ENCODE data around the gene IL1RAPL1.

IL1RAPL1 gene

DNA sequence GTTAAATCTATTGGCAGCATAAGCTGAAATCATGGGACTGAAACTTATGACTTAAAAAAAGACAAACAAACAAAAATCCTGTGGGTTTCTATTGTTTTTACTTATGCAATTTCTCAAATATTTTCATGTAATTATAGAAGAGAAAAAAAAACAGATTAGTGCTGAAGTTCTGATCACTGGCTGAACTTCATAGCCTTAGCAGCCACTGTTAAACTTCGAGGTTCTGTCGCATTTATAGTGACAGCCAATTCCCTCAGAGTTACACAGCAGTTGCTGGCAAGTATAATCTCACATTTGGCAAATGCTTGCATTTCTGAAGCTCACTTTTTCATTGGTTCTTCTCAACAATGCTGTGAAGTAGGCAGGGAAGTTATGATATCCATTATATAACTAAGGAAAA, 879.2 kb downstream of the IL1RAPL1 start:
- no peak overlapping the region for H3K4me3 ChIP-seq (ENCODE audit: insufficient read length, low read depth)
- no peaks in the 10 kb centered on the region for H3K4me1 ChIP-seq (ENCODE audit: insufficient read depth, insufficient read length)
- no peaks in the 10 kb centered on the region for H3K9me3 ChIP-seq (ENCODE audit: insufficient read depth, low read length)
- H3K27me3 ChIP-seq (ENCODE audit: insufficient read depth, insufficient read length) = no peaks in the 10 kb centered on the region
- no peaks in the 10 kb centered on the region for H3K36me3 ChIP-seq (ENCODE audit: insufficient read depth, insufficient read length, low read length)
- DNase-seq (ENCODE audit: low read depth, low spot score) = no peak
- TF ChIP-seq SUZ12 (IDR thresholded peaks at IDR 0.05; ENCODE audit: extremely low read depth, insufficient read depth, insufficient read length) (no peak), ZNF274 (IDR thresholded peaks at IDR 0.05; ENCODE audit: low read depth, low read length) (no peak), YY1 (IDR thresholded peaks at IDR 0.05; ENCODE audit: insufficient read depth, insufficient read length) (no peak)
- H3K9ac ChIP-seq (ENCODE audit: insufficient read length, low read depth) = no peak overlapping the region

DNA sequence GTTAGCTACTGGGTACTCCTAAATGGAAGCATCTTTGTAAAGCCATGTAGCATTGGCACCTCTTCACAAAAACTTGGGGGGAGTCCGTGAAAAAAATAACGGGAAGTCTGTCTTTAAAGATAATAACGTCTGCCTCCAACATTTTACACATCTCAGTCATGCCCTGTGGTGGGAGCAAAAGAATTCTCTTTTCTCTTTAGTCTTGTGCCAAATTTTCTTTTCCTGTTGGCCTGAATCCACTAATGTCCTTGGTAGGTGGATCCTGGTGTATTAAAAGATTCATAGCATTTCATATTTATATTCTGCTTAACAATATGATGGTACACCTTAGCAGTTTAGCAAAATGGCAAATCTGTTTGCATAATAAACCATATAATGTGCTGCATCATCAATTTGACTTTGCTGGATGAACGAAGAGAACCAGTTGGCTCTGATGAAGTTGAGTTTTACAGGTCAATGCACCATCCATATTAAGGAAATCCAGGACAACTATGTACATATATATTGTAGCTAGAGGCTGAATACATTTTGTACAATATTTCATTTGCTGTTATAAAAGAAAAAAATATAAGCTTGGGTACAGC, 881.8 kb downstream of the IL1RAPL1 start:
- Histone ChIP-seq H3K36me3 (ENCODE audit: insufficient read depth, insufficient read length, low read length) (no peaks in the 10 kb centered on the region), H3K4me3 (ENCODE audit: insufficient read length, low read depth) (no peak overlapping the region), H3K9me3 (ENCODE audit: insufficient read depth, low read length) (no peaks in the 10 kb centered on the region), H3K9ac (ENCODE audit: insufficient read length, low read depth) (no peak overlapping the region), H3K4me1 (ENCODE audit: insufficient read depth, insufficient read length) (no peaks in the 10 kb centered on the region), H3K27me3 (ENCODE audit: insufficient read depth, insufficient read length) (no peaks in the 10 kb centered on the region)
- DNase-seq (ENCODE audit: low read depth, low spot score) = no peak
- TF ChIP-seq ZNF274 (IDR thresholded peaks at IDR 0.05; ENCODE audit: low read depth, low read length) (no peak), YY1 (IDR thresholded peaks at IDR 0.05; ENCODE audit: insufficient read depth, insufficient read length) (no peak), SUZ12 (IDR thresholded peaks at IDR 0.05; ENCODE audit: extremely low read depth, insufficient read depth, insufficient read length) (no peak)

DNA sequence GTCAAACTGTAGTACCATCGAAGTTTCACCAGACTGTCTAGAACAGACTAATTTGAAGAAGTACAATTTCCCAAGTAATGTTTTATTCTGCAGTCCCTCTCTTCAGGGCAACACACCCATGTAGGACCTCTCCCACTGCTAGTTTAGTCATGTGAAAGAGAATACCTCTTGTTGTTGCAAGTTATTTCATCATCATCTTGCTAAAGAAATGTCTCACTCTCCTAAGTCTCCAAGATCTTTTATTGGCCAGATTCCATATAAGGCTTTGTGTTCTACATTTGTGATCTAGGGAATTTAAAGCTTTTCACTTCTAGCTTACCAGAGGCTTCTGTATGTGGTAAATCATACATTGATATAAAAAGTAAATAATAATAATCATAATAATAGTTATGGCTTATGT, 882.8 kb downstream of the IL1RAPL1 start:
- DNase-seq (ENCODE audit: low read depth, low spot score) = no peak
- Histone ChIP-seq H3K36me3 (ENCODE audit: insufficient read depth, insufficient read length, low read length) (no peaks in the 10 kb centered on the region), H3K9ac (ENCODE audit: insufficient read length, low read depth) (no peak overlapping the region), H3K4me1 (ENCODE audit: insufficient read depth, insufficient read length) (no peaks in the 10 kb centered on the region), H3K4me3 (ENCODE audit: insufficient read length, low read depth) (no peak overlapping the region), H3K9me3 (ENCODE audit: insufficient read depth, low read length) (no peaks in the 10 kb centered on the region), H3K27me3 (ENCODE audit: insufficient read depth, insufficient read length) (no peaks in the 10 kb centered on the region)
- TF ChIP-seq SUZ12 (IDR thresholded peaks at IDR 0.05; ENCODE audit: extremely low read depth, insufficient read depth, insufficient read length) = no peak
- TF ChIP-seq ZNF274 (IDR thresholded peaks at IDR 0.05; ENCODE audit: low read depth, low read length) = no peak
- no peak for TF ChIP-seq YY1 (IDR thresholded peaks at IDR 0.05; ENCODE audit: insufficient read depth, insufficient read length)

DNA sequence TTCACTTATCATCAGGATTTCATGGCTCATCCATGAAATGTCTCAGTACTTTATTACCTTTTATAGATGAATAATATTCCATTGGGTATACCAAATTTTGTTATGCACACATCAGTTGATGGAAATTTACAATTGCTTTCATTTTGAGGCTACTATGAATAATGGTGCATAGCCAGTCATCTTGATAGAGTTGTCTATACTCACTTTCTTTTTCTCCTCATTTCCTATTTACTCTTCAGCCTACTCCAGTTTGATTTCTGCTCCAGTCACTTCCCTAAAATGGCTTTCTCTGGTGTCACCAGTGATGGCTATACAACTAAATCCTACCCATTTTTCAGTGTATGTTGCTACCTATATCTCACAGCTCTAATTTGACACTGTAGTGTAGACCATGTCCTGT, 884.6 kb downstream of the IL1RAPL1 start:
- TF ChIP-seq ZNF274 (IDR thresholded peaks at IDR 0.05; ENCODE audit: low read depth, low read length) (no peak), SUZ12 (IDR thresholded peaks at IDR 0.05; ENCODE audit: extremely low read depth, insufficient read depth, insufficient read length) (no peak), YY1 (IDR thresholded peaks at IDR 0.05; ENCODE audit: insufficient read depth, insufficient read length) (no peak)
- no peaks in the 10 kb centered on the region for H3K27me3 ChIP-seq (ENCODE audit: insufficient read depth, insufficient read length)
- no peak for DNase-seq (ENCODE audit: low read depth, low spot score)
- no peak overlapping the region for H3K4me3 ChIP-seq (ENCODE audit: insufficient read length, low read depth)
- no peaks in the 10 kb centered on the region for H3K4me1 ChIP-seq (ENCODE audit: insufficient read depth, insufficient read length)
- no peaks in the 10 kb centered on the region for H3K9me3 ChIP-seq (ENCODE audit: insufficient read depth, low read length)
- no peaks in the 10 kb centered on the region for H3K36me3 ChIP-seq (ENCODE audit: insufficient read depth, insufficient read length, low read length)
- H3K9ac ChIP-seq (ENCODE audit: insufficient read length, low read depth) = no peak overlapping the region

DNA sequence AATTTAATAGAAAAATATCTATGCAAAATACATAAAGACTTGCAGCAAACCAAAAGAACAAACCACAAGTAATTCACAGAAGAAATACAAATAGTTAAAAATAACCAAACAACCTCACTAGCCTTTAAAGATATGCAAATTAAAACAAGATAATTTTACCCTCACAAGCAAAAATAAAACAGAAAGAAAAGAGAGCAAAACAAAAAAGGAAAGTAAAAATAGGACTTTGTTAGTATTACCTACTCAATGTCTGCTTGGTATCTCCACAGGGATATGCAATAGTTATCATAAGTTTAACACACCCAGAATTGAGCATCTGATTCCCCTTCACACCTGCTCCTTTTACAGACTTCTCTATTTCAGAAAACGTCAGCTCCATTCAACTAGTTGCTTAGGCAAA, 890.6 kb downstream of the IL1RAPL1 start:
- H3K4me3 ChIP-seq (ENCODE audit: insufficient read length, low read depth) = no peak overlapping the region
- no peak for DNase-seq (ENCODE audit: low read depth, low spot score)
- H3K9me3 ChIP-seq (ENCODE audit: insufficient read depth, low read length) = no peaks in the 10 kb centered on the region
- no peak overlapping the region for H3K9ac ChIP-seq (ENCODE audit: insufficient read length, low read depth)
- TF ChIP-seq ZNF274 (IDR thresholded peaks at IDR 0.05; ENCODE audit: low read depth, low read length) (no peak), SUZ12 (IDR thresholded peaks at IDR 0.05; ENCODE audit: extremely low read depth, insufficient read depth, insufficient read length) (no peak), YY1 (IDR thresholded peaks at IDR 0.05; ENCODE audit: insufficient read depth, insufficient read length) (no peak)
- H3K36me3 ChIP-seq (ENCODE audit: insufficient read depth, insufficient read length, low read length) = no peaks in the 10 kb centered on the region
- H3K27me3 ChIP-seq (ENCODE audit: insufficient read depth, insufficient read length) = no peaks in the 10 kb centered on the region
- H3K4me1 ChIP-seq (ENCODE audit: insufficient read depth, insufficient read length) = no peaks in the 10 kb centered on the region

DNA sequence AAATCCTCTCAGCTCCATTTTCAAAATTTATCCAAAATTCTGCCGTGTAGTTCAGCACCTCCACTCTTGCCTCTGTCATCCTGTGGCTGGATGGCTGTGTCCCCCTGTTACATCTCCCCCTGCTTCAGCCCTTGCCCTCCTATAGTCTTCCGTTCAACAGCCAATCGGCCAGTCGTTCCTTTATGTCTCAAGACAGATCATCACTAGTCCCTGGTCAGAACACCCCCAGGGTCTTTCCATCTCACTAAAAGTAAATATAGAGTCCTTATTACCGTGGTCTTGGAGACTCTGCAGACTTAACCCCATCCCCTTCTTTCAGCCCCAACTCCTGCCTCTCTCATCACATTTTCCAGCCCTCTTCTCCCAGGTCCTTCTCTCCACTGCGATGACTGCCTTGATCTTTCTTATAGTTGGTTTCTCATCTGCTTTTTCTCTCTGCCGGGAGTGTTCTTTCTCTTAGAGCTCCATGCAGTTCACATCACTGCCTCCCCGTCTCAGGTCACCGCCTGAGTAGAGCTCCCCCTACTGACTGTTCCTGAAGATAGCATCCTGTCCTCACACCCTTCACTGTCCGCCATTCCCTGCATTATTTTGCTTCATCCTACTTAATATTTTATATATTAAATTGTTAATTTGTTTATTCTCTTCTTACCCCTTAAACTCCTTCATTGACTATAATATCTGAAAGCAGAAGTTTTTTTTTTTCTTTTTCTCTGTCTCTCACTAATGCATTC, 891.3 kb downstream of the IL1RAPL1 start:
- no peaks in the 10 kb centered on the region for H3K4me1 ChIP-seq (ENCODE audit: insufficient read depth, insufficient read length)
- TF ChIP-seq ZNF274 (IDR thresholded peaks at IDR 0.05; ENCODE audit: low read depth, low read length) = no peak
- TF ChIP-seq YY1 (IDR thresholded peaks at IDR 0.05; ENCODE audit: insufficient read depth, insufficient read length) = no peak
- no peak for TF ChIP-seq SUZ12 (IDR thresholded peaks at IDR 0.05; ENCODE audit: extremely low read depth, insufficient read depth, insufficient read length)
- DNase-seq (ENCODE audit: low read depth, low spot score) = peak; percentile 38
- H3K36me3 ChIP-seq (ENCODE audit: insufficient read depth, insufficient read length, low read length) = no peaks in the 10 kb centered on the region
- no peaks in the 10 kb centered on the region for H3K27me3 ChIP-seq (ENCODE audit: insufficient read depth, insufficient read length)
- no peak overlapping the region for H3K4me3 ChIP-seq (ENCODE audit: insufficient read length, low read depth)
- no peak overlapping the region for H3K9ac ChIP-seq (ENCODE audit: insufficient read length, low read depth)
- H3K9me3 ChIP-seq (ENCODE audit: insufficient read depth, low read length) = no peaks in the 10 kb centered on the region

DNA sequence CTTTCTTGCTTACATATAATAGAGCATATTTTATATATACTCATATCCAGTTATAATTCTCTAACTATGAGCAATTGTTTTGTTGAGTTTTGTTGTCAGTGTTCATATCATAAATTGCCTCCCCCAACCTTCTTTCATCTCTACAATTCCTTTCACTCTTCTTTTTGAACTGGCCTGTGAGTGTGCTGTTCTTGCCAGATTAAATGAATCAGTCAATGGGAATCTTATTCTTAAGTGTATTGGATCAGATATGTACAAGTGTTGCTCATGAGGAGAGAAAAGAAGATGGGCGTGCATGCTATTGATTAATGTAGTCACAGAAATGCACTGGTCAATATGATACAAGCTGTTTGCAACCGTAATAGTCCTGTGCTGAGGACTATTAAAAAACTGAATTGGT, 900.0 kb downstream of the IL1RAPL1 start:
- no peaks in the 10 kb centered on the region for H3K9me3 ChIP-seq (ENCODE audit: insufficient read depth, low read length)
- H3K9ac ChIP-seq (ENCODE audit: insufficient read length, low read depth) = no peak overlapping the region
- no peaks in the 10 kb centered on the region for H3K27me3 ChIP-seq (ENCODE audit: insufficient read depth, insufficient read length)
- TF ChIP-seq YY1 (IDR thresholded peaks at IDR 0.05; ENCODE audit: insufficient read depth, insufficient read length) (no peak), ZNF274 (IDR thresholded peaks at IDR 0.05; ENCODE audit: low read depth, low read length) (no peak), SUZ12 (IDR thresholded peaks at IDR 0.05; ENCODE audit: extremely low read depth, insufficient read depth, insufficient read length) (no peak)
- H3K4me3 ChIP-seq (ENCODE audit: insufficient read length, low read depth) = no peak overlapping the region
- no peaks in the 10 kb centered on the region for H3K36me3 ChIP-seq (ENCODE audit: insufficient read depth, insufficient read length, low read length)
- no peak for DNase-seq (ENCODE audit: low read depth, low spot score)
- H3K4me1 ChIP-seq (ENCODE audit: insufficient read depth, insufficient read length) = no peaks in the 10 kb centered on the region

Measured in NT2/D1 (cell line).